Middle frontal gyrus (tissue), 1 donor: ENCODE data around the gene CCL11.
"Not testable (repeated sequence)": the region's sequence is repeated elsewhere in the genome, so short reads cannot be mapped to it uniquely, and the experiment has no call there.

Experiments
- DNase-seq: peaks from one replicate; pipeline ENCODE4 v3.0.0-alpha.2; 2015; ENCODE audit warnings: low spot score; ENCODE audit errors: extremely low spot score

Gene CCL11

DNA sequence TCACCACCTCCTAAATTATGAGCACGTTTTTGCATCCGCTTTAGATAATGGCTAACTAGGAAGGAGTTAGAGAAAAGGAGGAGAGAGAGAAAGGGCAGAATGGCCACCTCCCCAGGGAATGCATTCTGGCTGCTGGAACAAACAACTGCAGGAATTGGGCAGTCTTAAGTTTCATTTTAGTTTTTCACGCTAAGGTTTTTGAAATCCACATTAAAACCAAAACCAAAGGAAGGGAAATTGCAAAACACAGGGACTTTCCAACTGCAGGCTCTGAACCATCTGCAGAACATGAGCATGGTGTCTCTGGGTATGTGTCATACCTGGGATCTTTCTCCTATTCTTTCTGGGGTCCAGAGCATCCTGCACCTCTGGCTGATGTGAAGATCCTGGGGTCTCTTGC is 21.6 kb downstream of the CCL11 start:
- no peak for DNase-seq

DNA sequence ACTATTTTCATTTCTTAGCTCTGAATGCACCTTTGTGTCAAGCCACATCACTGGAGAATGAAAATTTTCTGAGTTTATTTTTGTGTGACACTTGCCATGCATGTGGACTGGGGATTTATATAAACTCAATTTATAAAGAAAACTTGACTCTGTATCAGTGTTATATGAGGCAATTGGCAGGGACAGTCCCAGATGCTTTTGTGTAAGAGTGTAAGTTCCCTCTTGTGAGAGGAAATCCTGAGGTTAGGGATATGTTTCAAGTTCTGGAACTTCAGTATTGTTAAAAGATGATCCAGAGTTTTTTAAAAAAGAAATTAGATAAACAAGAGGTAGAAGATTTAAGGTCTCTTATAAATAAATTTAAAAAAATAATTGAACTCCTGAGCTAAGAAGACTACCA is 22.8 kb downstream of the CCL11 start:
- DNase-seq, result no peak

DNA sequence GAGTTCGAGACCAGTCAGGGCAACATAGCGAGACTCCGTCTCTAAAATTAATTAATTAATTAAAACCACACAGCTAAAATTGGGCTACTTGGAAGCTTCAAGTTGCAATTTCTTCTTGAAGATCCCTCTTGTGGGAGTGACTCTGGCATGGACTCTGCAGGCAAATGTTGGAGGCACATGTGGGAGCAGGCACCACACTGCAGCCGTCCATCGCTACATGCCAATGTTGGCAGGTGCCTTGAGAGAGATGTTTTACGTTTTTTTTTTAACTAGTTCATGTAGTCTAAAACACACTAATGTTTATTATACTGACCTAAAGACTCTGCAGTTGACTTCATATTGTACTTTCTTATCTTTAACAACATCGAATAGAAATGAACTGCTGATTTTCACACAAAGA is 25.7 kb downstream of the CCL11 start:
- no peak for DNase-seq

- DNase-seq, result no peak
Measured at GRCh38 chr17:34312080-34312479, 26.5 kb downstream of the CCL11 start.

DNA sequence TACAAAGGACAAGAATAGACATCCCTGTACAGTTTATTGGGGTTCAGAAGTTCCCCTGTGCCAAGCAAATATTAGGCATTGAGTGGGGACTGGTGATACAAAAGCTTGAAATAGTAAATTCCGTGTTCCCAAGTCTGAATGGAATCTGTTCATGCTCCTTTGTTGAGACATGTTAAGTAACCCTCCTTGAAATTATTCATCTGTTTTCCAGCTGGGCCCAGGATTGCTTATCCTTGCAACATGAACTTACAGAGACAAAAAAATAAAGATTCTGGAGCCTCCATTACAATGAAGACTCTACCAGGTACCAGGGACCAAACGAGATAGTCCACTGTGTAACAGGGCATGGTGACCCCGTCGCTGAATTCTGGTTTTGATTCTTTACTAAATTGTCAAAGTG is 27.6 kb downstream of the CCL11 start:
- DNase-seq, result no peak

DNA sequence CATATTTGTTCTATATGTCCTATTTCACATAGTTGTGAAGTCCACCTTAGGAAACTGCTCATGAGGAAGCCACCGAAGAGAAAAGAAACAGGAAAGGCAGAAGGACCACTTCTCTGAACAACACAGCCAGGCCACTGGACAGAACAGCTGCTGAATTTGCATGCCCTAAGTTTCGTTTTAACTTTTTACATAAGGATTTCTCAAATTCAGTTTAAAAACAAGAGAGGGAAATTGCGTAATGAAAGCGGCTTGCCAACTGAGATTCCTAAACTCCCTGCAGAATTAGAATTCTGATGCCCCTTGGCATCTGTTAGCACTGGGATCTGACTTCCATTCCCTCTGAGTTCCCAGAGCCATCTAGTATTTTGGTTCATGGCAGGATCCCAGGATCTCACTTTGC is 28.7 kb downstream of the CCL11 start:
- no peak for DNase-seq

GRCh38 chr17:34318474-34318873 is 32.9 kb downstream of the CCL11 start:
- no peak for DNase-seq

- no peak for DNase-seq
Measured at GRCh38 chr17:34319039-34319483, 33.5 kb downstream of the CCL11 start, which contains the start of gene CCL8. CCL8 (plus strand) TSS chr17:34319435; CDS start chr17:34319502, 67 bp downstream.

DNA sequence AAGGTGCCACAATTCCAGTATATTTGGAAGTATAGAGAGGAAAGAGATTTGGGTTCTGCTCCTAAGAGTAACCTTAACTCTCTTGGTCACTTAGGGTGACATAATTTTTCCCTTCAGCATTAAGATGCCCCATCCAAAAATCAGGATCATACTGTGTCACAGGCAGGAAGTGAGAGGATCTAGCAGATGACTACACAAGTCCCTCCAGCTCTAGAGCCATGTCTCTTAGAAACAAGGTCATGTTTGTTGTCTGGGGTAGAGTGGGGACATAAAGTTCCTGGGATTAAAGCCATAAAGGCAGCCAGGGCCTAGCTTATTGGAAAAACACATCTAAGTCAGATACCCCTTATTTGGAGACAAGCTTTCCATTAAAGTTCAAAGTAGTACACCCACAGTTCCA is 36.4 kb downstream of the CCL11 start:
- no peak for DNase-seq

DNA sequence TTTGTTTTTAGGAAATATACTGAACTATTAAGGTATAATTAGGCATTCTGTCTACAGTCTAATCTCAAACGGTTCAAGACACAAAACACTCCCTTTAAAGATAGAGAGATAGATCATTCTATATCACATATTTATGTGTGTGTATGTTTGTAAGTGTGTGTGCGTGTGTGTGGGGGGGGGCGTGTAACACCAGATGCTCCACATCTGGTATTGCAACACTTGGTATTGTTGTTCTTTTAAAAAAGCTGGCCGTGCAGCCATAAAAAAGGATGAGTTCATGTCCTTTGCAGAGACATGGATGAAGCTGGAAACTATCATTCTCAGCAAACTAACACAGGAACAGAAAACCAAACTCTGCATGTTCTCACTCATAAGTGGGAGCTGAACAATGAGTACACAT is 42.0 kb downstream of the CCL11 start:
- DNase-seq, result not testable (repeated sequence)

GRCh38 chr17:34337701-34338100 is 52.2 kb downstream of the CCL11 start:
- DNase-seq, result no peak
